Right forelimb (tissue), 1 donor: ENCODE results near the gene S100P.

Source experiments
- DNase-seq: peaks from one replicate; pipeline ENCODE4 v3.0.0-alpha.2; 2018

S100P gene

GRCh38 chr4:6673660-6674499 is 19.8 kb upstream of the S100P start:
- peak; percentile 95 for DNase-seq

DNA sequence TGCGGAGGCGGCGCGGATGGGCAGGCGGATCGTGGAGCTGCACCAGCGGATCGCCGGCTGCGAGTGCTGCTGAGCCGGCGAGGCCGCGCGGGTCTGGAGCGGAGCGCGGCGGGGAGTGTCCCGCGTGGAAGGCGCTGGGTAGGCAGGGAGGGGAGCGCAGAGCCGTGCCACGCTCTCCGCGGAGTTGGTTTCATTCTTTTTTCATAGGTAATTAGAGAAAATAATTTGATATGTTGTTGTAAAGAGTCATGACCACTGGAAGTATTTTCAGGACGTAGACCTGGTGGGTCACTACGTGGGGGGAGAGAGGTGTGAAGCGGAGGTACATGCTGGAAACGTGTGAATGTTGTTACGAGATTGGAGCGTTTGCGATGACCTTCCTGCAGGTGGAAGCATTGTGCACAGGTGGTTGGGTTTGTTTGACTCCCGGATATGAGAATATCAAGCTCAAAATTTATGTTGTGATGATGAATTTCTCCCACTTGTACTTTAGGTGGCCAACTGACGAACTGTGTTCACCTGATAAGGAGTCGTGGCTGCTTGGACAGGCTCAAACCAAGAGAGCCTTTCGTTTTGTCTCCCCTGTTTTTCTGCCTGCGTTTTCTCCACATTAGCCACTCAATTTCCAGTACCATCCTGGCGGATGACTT is 19.1 kb upstream of the S100P start:
- no peak for DNase-seq

- DNase-seq: no peak
These were observed 16.7 kb upstream of the S100P start for GRCh38 chr4:6676722-6677558.

DNA sequence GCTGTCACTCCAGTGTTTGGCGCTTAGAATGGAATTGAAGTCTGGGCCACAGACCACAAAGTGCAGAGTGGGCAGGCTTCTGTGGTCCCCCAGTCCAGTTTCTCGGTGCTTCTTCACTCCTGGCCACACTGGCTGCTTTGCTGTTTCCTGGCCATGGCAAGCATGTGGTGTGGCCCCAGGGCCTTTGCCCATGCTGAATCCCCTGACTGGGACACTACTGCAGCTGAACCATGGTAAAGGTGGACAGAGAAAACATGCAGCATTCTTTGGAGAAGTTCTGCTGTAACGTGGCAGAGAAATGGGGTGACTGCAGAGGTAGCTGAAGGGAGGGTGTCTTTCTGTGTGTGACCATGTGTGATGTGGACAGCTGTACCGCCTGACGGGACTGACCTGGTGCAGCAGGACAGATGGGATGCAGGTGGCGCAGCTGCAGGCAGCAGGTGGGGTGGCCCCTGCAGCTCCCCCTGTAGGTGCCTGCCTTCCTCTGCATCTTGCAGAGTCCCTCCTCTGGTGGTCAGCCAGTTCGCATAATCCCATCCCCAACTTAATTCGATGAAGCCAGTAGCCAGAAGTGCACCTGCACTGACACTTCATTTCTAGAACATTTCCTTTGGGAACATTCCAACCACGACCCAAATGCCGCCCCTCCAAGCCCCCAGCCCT is 13.2 kb upstream of the S100P start:
- DNase-seq: no peak

- DNase-seq: no peak
These were observed 12.5 kb upstream of the S100P start for GRCh38 chr4:6681191-6681590.

- no peak for DNase-seq
These were observed 10.7 kb upstream of the S100P start for GRCh38 chr4:6682862-6683590.

- DNase-seq: no peak
These were observed 9.0 kb upstream of the S100P start for GRCh38 chr4:6684656-6685055.

GRCh38 chr4:6686104-6686787 is 7.4 kb upstream of the S100P start:
- no peak for DNase-seq

DNA sequence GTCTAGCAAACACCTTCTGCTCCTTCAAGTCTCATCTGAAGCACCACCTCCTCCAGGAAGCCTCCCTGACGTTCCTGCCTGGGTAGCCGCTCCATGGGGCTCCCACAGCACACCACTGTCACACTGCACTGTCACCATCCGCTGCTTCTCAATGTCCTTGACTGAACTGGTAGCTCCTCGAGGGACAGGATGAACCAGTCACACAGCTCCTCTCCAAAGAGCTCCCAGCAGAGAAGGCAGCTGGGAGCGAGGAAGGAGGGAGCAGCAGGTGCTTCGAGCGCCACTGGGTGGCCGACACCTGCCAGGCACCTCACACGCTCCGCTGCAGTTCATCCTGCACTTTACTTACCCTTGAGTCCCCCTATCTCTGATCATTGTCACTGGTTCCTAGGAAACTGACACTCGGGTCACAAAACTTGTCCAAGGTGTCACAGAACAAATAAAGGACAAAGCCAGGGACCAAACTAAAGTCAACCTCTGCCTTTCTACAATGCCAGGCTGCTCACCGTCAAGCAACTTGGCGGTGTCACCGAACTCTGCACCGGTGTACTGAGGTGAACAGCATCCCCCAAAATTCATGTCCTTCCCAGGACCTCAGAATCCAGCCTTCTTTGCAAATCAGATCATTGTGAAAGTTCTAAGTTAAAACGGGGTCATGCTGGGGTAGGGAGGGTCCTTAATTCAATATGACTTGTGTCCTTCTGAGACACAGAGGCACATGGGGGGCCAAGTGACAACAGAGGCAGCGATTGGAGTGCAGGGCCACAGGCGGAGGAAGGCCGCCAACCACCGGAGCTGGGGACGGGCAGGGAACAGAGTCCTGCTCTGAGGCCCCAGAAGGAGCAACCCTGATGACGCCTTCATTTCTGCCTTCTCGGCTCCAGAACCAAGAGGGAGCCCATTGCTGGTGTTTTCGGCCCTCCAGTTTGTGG is 5.5 kb upstream of the S100P start:
- no peak for DNase-seq

- peak; percentile 66 for DNase-seq
These were observed 4.7 kb upstream of the S100P start for GRCh38 chr4:6688879-6689505.

- DNase-seq: no peak
These were observed 4.1 kb upstream of the S100P start for GRCh38 chr4:6689506-6689960.

GRCh38 chr4:6692379-6692778 is 1.3 kb upstream of the S100P start:
- no peak for DNase-seq

DNA sequence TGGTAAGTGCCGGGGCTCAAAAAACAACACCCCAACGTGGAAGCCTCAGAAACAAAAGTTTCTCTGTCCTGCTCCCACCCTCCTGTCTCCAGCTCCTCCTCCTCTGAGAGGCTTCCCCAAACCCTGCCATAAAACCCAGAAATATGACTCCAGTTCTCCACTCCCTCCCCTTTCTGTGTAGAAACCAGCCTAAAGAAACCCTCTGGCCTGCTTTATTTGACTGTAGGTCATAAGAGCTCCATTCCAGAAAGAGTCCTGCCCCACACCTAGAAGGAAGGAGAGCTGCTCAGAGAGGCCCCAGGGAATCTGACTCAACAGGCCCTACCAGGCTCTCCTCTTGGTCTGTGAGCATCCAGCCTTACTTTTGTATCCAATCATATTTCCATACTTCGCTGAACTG is 872 bp upstream of the S100P start:
- no peak for DNase-seq

- no peak for DNase-seq
These were observed 661 bp downstream of the S100P start for GRCh38 chr4:6694177-6694901.

GRCh38 chr4:6695660-6696610 is 2.3 kb downstream of the S100P start:
- DNase-seq: no peak

GRCh38 chr4:6696611-6697010 is 2.9 kb downstream of the S100P start:
- DNase-seq: no peak

DNA sequence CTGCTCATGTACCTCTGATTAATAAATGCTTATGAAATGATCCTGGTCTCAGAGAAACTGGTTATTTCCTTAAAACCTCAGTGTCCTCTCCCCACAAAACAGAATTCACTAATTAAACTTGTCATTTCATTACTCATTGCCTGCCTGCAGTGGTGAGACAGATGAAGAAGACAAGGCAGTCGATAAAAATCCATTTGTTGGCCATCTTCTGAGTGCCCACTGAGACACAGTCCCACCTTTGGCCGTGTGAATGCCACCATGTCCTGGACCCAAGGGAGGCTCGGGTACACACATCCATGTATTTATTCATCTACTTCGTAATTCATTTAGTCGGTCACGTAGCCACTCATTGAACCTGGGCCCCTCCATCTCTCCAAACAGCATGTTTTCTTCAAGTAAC is 3.5 kb downstream of the S100P start:
- no peak for DNase-seq

DNA sequence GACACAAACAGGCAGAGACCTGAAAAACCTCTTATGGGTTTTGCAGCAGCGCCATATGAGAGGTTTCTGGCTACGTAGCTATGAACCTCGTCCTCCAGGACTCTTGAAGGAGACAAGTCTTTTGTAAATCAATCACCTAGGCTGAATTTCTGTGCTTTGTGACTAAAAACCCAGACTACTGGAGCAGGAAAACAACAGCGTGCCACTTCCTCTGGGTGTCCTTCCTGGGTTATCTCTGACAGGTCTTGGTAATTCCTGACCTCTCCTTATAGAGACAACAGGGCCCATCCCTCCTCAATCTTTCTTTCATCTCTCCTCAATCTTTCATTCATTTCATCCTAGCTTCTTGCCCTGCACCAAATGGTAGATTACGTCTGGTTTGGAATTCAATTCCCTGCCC is 5.7 kb downstream of the S100P start:
- DNase-seq: no peak
